ENCODE results near the gene FGF4.

The FGF4 gene

GRCh38 chr11:69726019-69726418, 49.1 kb downstream of the FGF4 start:
- DNase-seq (ENCODE audit: low spot score): no peak

- DNase-seq (ENCODE audit: low spot score): no peak
Observed at GRCh38 chr11:69721745-69722144, 53.4 kb downstream of the FGF4 start.

- no peak for DNase-seq (ENCODE audit: low spot score)
Observed at GRCh38 chr11:69721106-69721505, 54.0 kb downstream of the FGF4 start.

Data from COLO829 (cell line).